Measurements from ENCODE around the gene TNNT1. TPM values are rescaled to one million over a fixed set of nuclear protein-coding genes. Genes with fewer than 3 reads are reported as not detected.
A peak's percentile ranks its signal among the peaks of the same experiment; 100 is the strongest.

The TNNT1 gene
- total RNA-seq, 4 donors from 2014 or later = 1.6 to 4.1 TPM; not detected in 2

DNA sequence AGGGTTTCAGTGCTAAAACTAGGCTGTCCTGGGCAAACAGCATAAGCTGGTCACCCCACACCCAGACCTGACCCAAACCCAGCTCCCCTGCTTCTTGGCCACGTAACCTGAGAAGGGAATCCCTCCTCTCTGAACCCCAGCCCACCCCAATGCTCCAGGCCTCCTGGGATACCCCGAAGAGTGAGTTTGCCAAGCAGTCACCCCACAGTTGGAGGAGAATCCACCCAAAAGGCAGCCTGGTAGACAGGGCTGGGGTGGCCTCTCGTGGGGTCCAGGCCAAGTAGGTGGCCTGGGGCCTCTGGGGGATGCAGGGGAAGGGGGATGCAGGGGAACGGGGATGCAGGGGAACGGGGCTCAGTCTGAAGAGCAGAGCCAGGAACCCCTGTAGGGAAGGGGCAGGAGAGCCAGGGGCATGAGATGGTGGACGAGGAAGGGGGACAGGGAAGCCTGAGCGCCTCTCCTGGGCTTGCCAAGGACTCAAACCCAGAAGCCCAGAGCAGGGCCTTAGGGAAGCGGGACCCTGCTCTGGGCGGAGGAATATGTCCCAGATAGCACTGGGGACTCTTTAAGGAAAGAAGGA lies 34.4 kb downstream of the TNNT1 start:
- Histone ChIP-seq H3K9me3 (no peaks in the 10 kb centered on the region), H3K27me3 (no peaks in the 10 kb centered on the region), H3K27ac (peak overlapping the region; percentile 92 to 96 (median 95)), H3K36me3 (no peaks in the 10 kb centered on the region), H3K4me1 (peaks cover 30 to 50% (median 45%) of the 10 kb centered on the region in 4 donors), H3K4me3 (peak overlapping the region in 1 of 4 donors; percentile 90)
- intact Hi-C loops (cut with DNase I; ENCODE audit: low total_unique reads) = loop anchor here (10.0 kb wide), 1 partner anchor 490 kb away; the partner anchor contains the start of genes ZNF524 and ZNF865
- 66 to 100% methylated on average over 1 to 8 of the region's 9 CpGs for WGBS, 2 donors (ENCODE audit: low coverage in 1 of 2)
- no peak for DNase-seq
- in situ Hi-C loops (cut with MboI; ENCODE audit: low pct_ligation_motif_present in 1 of 4, low pct_unique_long_range_greater_than_20kb in 1 of 4, low sequenced_read_pairs in 3 of 4) = no loop called here
- no peak for TF ChIP-seq POLR2A (IDR thresholded peaks at IDR 0.05)
- TF ChIP-seq EP300 (IDR thresholded peaks at IDR 0.05; ENCODE audit: low read depth) = no peak
- TF ChIP-seq POLR2AphosphoS5 (IDR thresholded peaks at IDR 0.05) = no peak
- TF ChIP-seq, protein P1, sequence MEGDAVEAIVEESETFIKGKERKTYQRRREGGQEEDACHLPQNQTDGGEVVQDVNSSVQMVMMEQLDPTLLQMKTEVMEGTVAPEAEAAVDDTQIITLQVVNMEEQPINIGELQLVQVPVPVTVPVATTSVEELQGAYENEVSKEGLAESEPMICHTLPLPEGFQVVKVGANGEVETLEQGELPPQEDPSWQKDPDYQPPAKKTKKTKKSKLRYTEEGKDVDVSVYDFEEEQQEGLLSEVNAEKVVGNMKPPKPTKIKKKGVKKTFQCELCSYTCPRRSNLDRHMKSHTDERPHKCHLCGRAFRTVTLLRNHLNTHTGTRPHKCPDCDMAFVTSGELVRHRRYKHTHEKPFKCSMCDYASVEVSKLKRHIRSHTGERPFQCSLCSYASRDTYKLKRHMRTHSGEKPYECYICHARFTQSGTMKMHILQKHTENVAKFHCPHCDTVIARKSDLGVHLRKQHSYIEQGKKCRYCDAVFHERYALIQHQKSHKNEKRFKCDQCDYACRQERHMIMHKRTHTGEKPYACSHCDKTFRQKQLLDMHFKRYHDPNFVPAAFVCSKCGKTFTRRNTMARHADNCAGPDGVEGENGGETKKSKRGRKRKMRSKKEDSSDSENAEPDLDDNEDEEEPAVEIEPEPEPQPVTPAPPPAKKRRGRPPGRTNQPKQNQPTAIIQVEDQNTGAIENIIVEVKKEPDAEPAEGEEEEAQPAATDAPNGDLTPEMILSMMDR (IDR thresholded peaks at IDR 0.05) = no peak

DNA sequence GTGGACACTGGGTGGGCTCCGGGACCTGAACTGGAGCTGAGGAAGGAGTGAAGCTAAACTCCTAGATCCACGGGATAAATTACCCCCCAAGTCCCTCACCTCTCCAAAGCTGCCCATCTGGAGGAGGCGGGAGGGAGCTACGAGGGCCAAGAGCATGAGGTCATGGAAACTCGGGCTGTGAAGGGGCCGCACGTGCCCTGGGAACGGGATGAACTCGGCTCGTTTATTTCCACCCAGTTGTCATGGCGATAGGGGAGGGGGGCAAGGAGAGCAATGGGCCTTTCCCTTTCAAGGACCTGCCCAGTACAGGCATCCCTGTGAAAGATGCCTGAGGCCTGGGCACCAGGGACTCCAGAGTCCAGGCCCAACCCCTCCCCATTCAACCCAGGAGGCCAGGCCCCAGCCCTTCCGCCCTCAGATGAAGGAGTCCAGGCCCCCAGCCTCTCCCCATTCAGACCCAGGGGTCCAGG lies 35.4 kb downstream of the TNNT1 start:
- H3K36me3 ChIP-seq = no peaks in the 10 kb centered on the region
- WGBS, 2 donors (ENCODE audit: low coverage in 1 of 2) = 46% methylated on average over 11 of the region's 12 CpGs; no CpG with 5 or more reads in 1 of the 2 donors
- peaks cover 30 to 49% (median 45%) of the 10 kb centered on the region in 4 donors for H3K4me1 ChIP-seq
- TF ChIP-seq POLR2AphosphoS5 (IDR thresholded peaks at IDR 0.05) (peak; percentile 60 to 84 (median 77)), EP300 (IDR thresholded peaks at IDR 0.05; ENCODE audit: low read depth) (peak; percentile 97), POLR2A (IDR thresholded peaks at IDR 0.05) (peak; percentile 22)
- TF ChIP-seq, protein P1 (IDR thresholded peaks at IDR 0.05) = no peak
- DNase-seq = peak; percentile 81
- peak overlapping the region in 2 of 4 donors; percentile 13 to 20 for H3K4me3 ChIP-seq
- peak overlapping the region; percentile 92 to 96 (median 95) for H3K27ac ChIP-seq
- in situ Hi-C loops (cut with MboI; ENCODE audit: low pct_ligation_motif_present in 1 of 4, low pct_unique_long_range_greater_than_20kb in 1 of 4, low sequenced_read_pairs in 3 of 4) = no loop called here
- H3K9me3 ChIP-seq = no peaks in the 10 kb centered on the region
- no peaks in the 10 kb centered on the region for H3K27me3 ChIP-seq
- intact Hi-C loops (cut with DNase I; ENCODE audit: low total_unique reads) = loop anchor here (10.0 kb wide), 1 partner anchor 491 kb away; the partner anchor contains the start of genes ZNF524 and ZNF865

DNA sequence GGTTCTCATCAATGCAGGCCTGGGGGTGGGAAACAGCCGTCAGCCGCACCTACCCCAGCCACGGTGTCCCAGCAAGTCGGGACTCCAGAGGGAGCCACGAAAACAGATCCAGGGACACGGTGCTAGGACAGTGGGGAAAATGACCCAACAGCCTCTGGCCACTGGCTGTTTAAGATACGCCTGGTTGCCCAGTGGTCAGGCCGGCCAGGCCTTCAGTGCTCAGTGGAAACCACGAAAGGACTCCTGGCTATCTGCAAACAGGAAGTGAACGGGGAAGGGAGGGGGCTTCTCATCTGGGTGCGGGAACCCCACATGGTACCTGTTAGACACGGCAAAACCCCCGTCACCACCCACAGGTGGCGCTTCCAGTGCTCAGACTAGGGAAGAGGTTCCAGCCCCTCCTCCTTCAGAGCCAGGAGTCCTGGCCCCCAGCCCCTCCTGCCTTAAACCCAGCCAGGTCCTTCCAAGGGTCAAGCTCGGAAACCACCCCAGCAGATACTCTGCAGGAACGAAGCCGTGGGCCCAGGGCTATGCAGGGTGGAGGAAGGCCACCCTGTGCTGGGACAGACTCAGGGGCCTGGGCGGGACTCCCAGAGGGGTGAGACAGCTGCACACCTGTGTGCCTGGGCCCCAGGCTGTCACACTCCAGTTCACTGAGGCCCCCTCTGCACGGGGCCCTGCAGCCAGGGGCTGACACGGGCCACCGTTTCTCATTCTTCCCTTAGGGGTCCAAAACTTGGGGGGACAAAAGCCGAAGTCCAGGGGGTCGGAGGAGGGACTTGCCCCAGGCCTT lies 36.0 kb downstream of the TNNT1 start:
- Histone ChIP-seq H3K27ac (peak overlapping the region; percentile 92 to 96 (median 95)), H3K36me3 (no peaks in the 10 kb centered on the region), H3K27me3 (no peaks in the 10 kb centered on the region), H3K4me3 (peak overlapping the region in 2 of 4 donors; percentile 13 to 20), H3K9me3 (no peaks in the 10 kb centered on the region), H3K4me1 (peaks cover 30 to 42% (median 39%) of the 10 kb centered on the region in 4 donors)
- TF ChIP-seq POLR2AphosphoS5 (IDR thresholded peaks at IDR 0.05) = no peak
- TF ChIP-seq, protein P1 (IDR thresholded peaks at IDR 0.05) = no peak
- TF ChIP-seq EP300 (IDR thresholded peaks at IDR 0.05; ENCODE audit: low read depth) = no peak
- no peak for TF ChIP-seq POLR2A (IDR thresholded peaks at IDR 0.05)
- in situ Hi-C loops (cut with MboI; ENCODE audit: low pct_ligation_motif_present in 1 of 4, low pct_unique_long_range_greater_than_20kb in 1 of 4, low sequenced_read_pairs in 3 of 4) (no loop called here), intact Hi-C loops (cut with DNase I; ENCODE audit: low total_unique reads) (loop anchor here (10.0 kb wide), 1 partner anchor 492 kb away; the partner anchor contains the start of genes ZNF524 and ZNF865)
- 58% methylated on average over 20 of the region's 23 CpGs; no CpG with 5 or more reads in 1 of the 2 donors for WGBS, 2 donors (ENCODE audit: low coverage in 1 of 2)
- DNase-seq = no peak

DNA sequence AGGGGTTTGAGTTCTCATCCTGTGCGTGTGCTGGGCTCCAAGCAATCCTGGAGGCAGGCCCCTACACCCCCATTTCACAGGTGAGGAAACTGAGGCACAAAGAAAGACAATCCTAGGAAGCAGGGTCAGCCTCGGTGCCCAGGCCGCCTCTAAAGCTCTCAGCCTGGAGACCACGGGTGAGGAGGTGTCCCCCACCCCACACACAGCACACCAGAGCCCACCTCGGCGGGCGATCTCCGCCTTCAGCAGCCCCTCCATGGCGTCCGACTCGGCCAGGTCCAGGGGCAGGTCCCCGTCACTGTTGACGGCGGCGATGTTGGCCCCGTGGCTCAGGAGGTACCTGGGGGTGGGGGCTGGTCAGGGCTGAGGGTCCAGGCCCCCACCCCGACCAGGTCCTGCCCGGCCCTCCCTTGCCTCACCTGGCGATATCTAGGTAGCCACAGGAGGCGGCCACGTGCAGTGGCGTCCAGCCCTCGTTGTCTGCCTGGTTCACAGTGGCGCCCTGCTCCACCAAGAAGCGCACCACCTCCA lies 36.7 kb downstream of the TNNT1 start:
- Histone ChIP-seq H3K27ac (peak overlapping the region; percentile 92 to 96 (median 95)), H3K4me1 (peaks cover 30 to 42% (median 39%) of the 10 kb centered on the region in 4 donors), H3K36me3 (no peaks in the 10 kb centered on the region), H3K9me3 (no peaks in the 10 kb centered on the region), H3K4me3 (no peak overlapping the region), H3K27me3 (no peaks in the 10 kb centered on the region)
- 87% methylated on average over 23 of the region's 25 CpGs; no CpG with 5 or more reads in 1 of the 2 donors for WGBS, 2 donors (ENCODE audit: low coverage in 1 of 2)
- DNase-seq = no peak
- TF ChIP-seq, protein P1 (IDR thresholded peaks at IDR 0.05) = no peak
- no peak for TF ChIP-seq POLR2A (IDR thresholded peaks at IDR 0.05)
- TF ChIP-seq POLR2AphosphoS5 (IDR thresholded peaks at IDR 0.05) = no peak
- TF ChIP-seq EP300 (IDR thresholded peaks at IDR 0.05; ENCODE audit: low read depth) = no peak
- intact Hi-C loops (cut with DNase I; ENCODE audit: low total_unique reads) = loop anchor here (10.0 kb wide), 1 partner anchor 492 kb away; the partner anchor contains the start of genes ZNF524 and ZNF865
- in situ Hi-C loops (cut with MboI; ENCODE audit: low pct_ligation_motif_present in 1 of 4, low pct_unique_long_range_greater_than_20kb in 1 of 4, low sequenced_read_pairs in 3 of 4) = no loop called here

Measured in transverse colon (tissue), 4 donors.